ENCODE results near the gene MASP1.

DNA sequence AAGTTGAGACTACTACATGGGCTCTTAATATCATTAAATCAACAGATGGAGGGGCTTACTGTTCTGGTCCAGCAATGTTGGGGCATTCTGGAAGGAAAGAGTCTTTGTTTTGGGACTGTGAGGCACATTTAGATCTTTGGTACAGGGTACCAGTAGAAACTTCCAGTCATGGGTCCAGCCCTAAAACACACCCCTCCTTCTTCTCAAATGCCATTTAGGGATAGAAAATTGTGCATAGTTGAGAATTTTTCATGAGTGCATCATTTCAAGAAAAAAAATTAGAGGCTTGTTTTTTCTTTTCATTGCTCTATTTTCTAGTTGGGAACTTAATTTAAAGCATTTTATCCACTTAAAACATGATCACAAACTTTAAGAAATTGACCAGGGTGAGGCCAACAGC, 98.4 kb downstream of the MASP1 start:
- TF ChIP-seq CEBPB (IDR thresholded peaks at IDR 0.05) (no peak), EP300 (IDR thresholded peaks at IDR 0.05) (no peak), ZSCAN20 (CRISPR knock-in tag; IDR thresholded peaks at IDR 0.05) (no peak), KDM1A (IDR thresholded peaks at IDR 0.05; ENCODE audit: low read depth) (no peak), MAZ (IDR thresholded peaks at IDR 0.05; ENCODE audit: borderline replicate concordance, low read depth, low read length) (no peak), CBX8 (IDR thresholded peaks at IDR 0.05) (no peak), ZNF302 (CRISPR knock-in tag; IDR thresholded peaks at IDR 0.05) (no peak)
- TF ChIP-seq, protein P1, sequence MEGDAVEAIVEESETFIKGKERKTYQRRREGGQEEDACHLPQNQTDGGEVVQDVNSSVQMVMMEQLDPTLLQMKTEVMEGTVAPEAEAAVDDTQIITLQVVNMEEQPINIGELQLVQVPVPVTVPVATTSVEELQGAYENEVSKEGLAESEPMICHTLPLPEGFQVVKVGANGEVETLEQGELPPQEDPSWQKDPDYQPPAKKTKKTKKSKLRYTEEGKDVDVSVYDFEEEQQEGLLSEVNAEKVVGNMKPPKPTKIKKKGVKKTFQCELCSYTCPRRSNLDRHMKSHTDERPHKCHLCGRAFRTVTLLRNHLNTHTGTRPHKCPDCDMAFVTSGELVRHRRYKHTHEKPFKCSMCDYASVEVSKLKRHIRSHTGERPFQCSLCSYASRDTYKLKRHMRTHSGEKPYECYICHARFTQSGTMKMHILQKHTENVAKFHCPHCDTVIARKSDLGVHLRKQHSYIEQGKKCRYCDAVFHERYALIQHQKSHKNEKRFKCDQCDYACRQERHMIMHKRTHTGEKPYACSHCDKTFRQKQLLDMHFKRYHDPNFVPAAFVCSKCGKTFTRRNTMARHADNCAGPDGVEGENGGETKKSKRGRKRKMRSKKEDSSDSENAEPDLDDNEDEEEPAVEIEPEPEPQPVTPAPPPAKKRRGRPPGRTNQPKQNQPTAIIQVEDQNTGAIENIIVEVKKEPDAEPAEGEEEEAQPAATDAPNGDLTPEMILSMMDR (IDR thresholded peaks at IDR 0.05): no peak
